Lower leg skin (tissue), 4 donors: ENCODE data around the gene POU2AF2. TPM values are rescaled to one million over a fixed set of nuclear protein-coding genes. Genes with fewer than 3 reads are reported as not detected.
"Not testable (repeated sequence)": the region's sequence is repeated elsewhere in the genome, so short reads cannot be mapped to it uniquely, and the experiment has no call there.

Source experiments
- DNase-seq, 2 donors: peaks; one replicate each; pipeline ENCODE4 v3.0.0-alpha.2; 2019; ENCODE audit warnings: low spot score in 2 of 2
- H3K4me3 ChIP-seq: fragments of 200-600 bp; sonication (generic); 2 replicates; pipeline ENCODE4 v1.5.1; 2017; ENCODE audit warnings: mild to moderate bottlenecking, low read depth; ENCODE audit not compliant: poor library complexity, severe bottlenecking
- CTCF ChIP-seq, 3 donors: fragments of 450-650 bp; IDR thresholded peaks; one replicate each; pipeline ENCODE4 v1.5.1; 2016; ENCODE audit warnings: antibody characterized with exemption in 3 of 3, mild to moderate bottlenecking in 3 of 3, moderate library complexity in 2 of 3
- POLR2A ChIP-seq, 2 donors: fragments of 450-650 bp; IDR thresholded peaks; one replicate each; pipeline ENCODE4 v1.6.1; 2016 to 2017; ENCODE audit warnings: antibody characterized with exemption in 2 of 2, mild to moderate bottlenecking in 1 of 2, moderate library complexity in 1 of 2
- whole genome bisulfite sequencing, 2 donors: methylation state at CpG; one replicate each; pipeline ENCODE4 v1.1.5; 2018; 5-methylcytosine and 5-hydroxymethylcytosine counted together
- intact Hi-C: fragments of 100-400 bp; cut with DNase I; formaldehyde crosslinking; loops from one replicate; pipeline ENCODE4 v1.15.0; 2023; ENCODE audit warnings: low total_unique reads
- total RNA-seq, 4 donors: library from RNA; depleted of rRNA; stranded (reverse); fragments of >200 nt; gene quantifications; one replicate each; pipeline ENCODE4 v1.1.0, GENCODE V29; 2016

The POU2AF2 gene
- total RNA-seq, 4 donors from 2014 or later, result not detected

GRCh38 chr11:111282562-111283075 is 37.1 kb downstream of the POU2AF2 start:
- no peak for TF ChIP-seq CTCF (IDR thresholded peaks at IDR 0.05)
- no peak for TF ChIP-seq POLR2A (IDR thresholded peaks at IDR 0.05)
- H3K4me3 ChIP-seq, result no peak overlapping the region
- intact Hi-C loops, result loop anchor here (5.0 kb wide), 2 partner anchors 145 to 160 kb away; no protein-coding TSS in a partner anchor
- 63 to 64% methylated on average over 3 of the region's 3 CpGs for WGBS, 2 donors
- no peak for DNase-seq

GRCh38 chr11:111283945-111284481 is 38.5 kb downstream of the POU2AF2 start:
- TF ChIP-seq POLR2A (IDR thresholded peaks at IDR 0.05), result no peak
- TF ChIP-seq CTCF (IDR thresholded peaks at IDR 0.05), result no peak
- DNase-seq, result no peak
- intact Hi-C loops, result loop anchor here (5.0 kb wide), 2 partner anchors 143 to 158 kb away; no protein-coding TSS in a partner anchor
- 74 to 81% methylated on average over 31 to 32 of the region's 33 CpGs for WGBS, 2 donors
- H3K4me3 ChIP-seq, result no peak overlapping the region

GRCh38 chr11:111285189-111286091 is 39.9 kb downstream of the POU2AF2 start:
- 83 to 91% methylated on average over 18 of the region's 18 CpGs for WGBS, 2 donors
- DNase-seq, result no peak
- H3K4me3 ChIP-seq, result no peak overlapping the region
- intact Hi-C loops, result no loop called here
- TF ChIP-seq CTCF (IDR thresholded peaks at IDR 0.05) (no peak), POLR2A (IDR thresholded peaks at IDR 0.05) (no peak)

GRCh38 chr11:111291764-111292163 is 46.2 kb downstream of the POU2AF2 start:
- TF ChIP-seq CTCF (IDR thresholded peaks at IDR 0.05), result no peak
- no peak for TF ChIP-seq POLR2A (IDR thresholded peaks at IDR 0.05)
- WGBS, 2 donors, result 94 to 97% methylated on average over 5 of the region's 5 CpGs
- no peak for DNase-seq
- H3K4me3 ChIP-seq, result no peak overlapping the region
- intact Hi-C loops, result no loop called here

GRCh38 chr11:111292408-111292807 is 46.9 kb downstream of the POU2AF2 start:
- H3K4me3 ChIP-seq, DNase-seq, intact Hi-C loops: not testable (repeated sequence)
- 94 to 95% methylated on average over 1 of the region's 1 CpG for WGBS, 2 donors

GRCh38 chr11:111296196-111296595 is 50.7 kb downstream of the POU2AF2 start:
- intact Hi-C loops, result no loop called here
- 90 to 94% methylated on average over 3 of the region's 3 CpGs for WGBS, 2 donors
- no peak overlapping the region for H3K4me3 ChIP-seq
- TF ChIP-seq POLR2A (IDR thresholded peaks at IDR 0.05), result no peak
- no peak for TF ChIP-seq CTCF (IDR thresholded peaks at IDR 0.05)
- no peak for DNase-seq
